Stimulated activated naive CD8-positive, alpha-beta T cell treated with anti-CD3 and anti-CD28 coated beads, Interleukin-15, amount 100 ng/mL, for 72 hours (primary cell): ENCODE data around the gene DPP8.
"Not testable (repeated sequence)": the region's sequence is repeated elsewhere in the genome, so short reads cannot be mapped to it uniquely, and the experiment has no call there.

Source experiments
- ATAC-seq: fragments of 150-1000 bp; cut with Tn5 transposase; 2 replicates; pipeline ENCODE4 v1.10.0; 2021; ENCODE audit warnings: mild to moderate bottlenecking, moderate library complexity
- DNase-seq, 2 donors: peaks; one replicate each; pipeline ENCODE4 v3.0.0; 2021 to 2022
- H3K27ac Mint-ChIP-seq, 2 donors: one replicate each; pipeline ENCODE4 v1.8.0; 2022; ENCODE audit warnings: mild to moderate bottlenecking in 2 of 2, mixed read lengths in 2 of 2, moderate library complexity in 2 of 2
- H3K27me3 Mint-ChIP-seq: one replicate; pipeline ENCODE4 v1.8.0; 2022; ENCODE audit warnings: mixed read lengths
- H3K4me1 Mint-ChIP-seq: one replicate; pipeline ENCODE4 v1.8.0; 2022; ENCODE audit warnings: mild to moderate bottlenecking, mixed read lengths
- H3K4me3 Mint-ChIP-seq, 2 donors: one replicate each; pipeline ENCODE4 v1.8.0; 2022; ENCODE audit warnings: mild to moderate bottlenecking in 2 of 2, mixed read lengths in 2 of 2, moderate library complexity in 1 of 2
- H3K9me3 Mint-ChIP-seq, 2 donors: one replicate each; pipeline ENCODE4 v1.8.0; 2022; ENCODE audit warnings: mixed read lengths in 2 of 2

The DPP8 gene

GRCh38 chr15:65516997-65517865 is at the start of gene DPP8:
TSS of gene DPP8 (minus strand) at chr15:65517689. CDS start at chr15:65512553, 5,136 bp downstream.
- DNase-seq = peak; percentile 95 to 96
- Mint-ChIP-seq H3K27ac (peak within 1 kb of the TSS; percentile 72 to 97), H3K4me3 (peak within 1 kb of the TSS; percentile 84 to 95), H3K4me1 (peaks cover 36% of the 10 kb centered on the region), H3K27me3 (no peaks in the 10 kb centered on the region), H3K9me3 (no peaks in the 10 kb centered on the region)
- peak; percentile 97 for ATAC-seq

DNA sequence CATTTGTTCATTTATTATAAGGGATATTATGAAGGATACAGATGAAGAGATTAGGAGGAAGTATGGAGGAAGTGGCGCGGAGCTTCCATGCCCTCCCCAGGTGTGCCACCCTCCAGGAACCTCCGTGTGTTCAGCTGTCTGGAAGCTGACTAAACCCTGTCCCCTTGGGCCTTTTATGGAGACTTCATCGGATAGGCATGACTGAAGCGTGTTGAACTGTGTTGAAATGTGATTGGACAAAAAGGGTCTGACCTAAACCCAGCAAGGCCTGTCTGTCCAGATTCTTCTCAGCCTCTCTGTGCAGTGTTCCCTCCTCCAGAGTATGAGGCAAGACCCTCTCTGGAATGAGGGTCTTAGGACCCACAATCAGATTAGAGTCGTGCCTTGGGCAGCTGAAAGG is 44.4 kb upstream of the DPP8 start:
- Mint-ChIP-seq H3K27ac (peak overlapping the region in 1 of 2 donors; percentile 67), H3K4me3 (no peak overlapping the region), H3K27me3 (no peaks in the 10 kb centered on the region), H3K4me1 (no peaks in the 10 kb centered on the region), H3K9me3 (no peaks in the 10 kb centered on the region)
- DNase-seq (no peak), ATAC-seq (no peak)

- DNase-seq (no peak), ATAC-seq (no peak)
- Mint-ChIP-seq H3K27me3 (no peaks in the 10 kb centered on the region), H3K27ac (peak overlapping the region in 1 of 2 donors; percentile 82), H3K9me3 (no peaks in the 10 kb centered on the region), H3K4me3 (no peak overlapping the region), H3K4me1 (no peaks in the 10 kb centered on the region)
Observed at GRCh38 chr15:65559941-65560340, 42.5 kb upstream of the DPP8 start.

DNA sequence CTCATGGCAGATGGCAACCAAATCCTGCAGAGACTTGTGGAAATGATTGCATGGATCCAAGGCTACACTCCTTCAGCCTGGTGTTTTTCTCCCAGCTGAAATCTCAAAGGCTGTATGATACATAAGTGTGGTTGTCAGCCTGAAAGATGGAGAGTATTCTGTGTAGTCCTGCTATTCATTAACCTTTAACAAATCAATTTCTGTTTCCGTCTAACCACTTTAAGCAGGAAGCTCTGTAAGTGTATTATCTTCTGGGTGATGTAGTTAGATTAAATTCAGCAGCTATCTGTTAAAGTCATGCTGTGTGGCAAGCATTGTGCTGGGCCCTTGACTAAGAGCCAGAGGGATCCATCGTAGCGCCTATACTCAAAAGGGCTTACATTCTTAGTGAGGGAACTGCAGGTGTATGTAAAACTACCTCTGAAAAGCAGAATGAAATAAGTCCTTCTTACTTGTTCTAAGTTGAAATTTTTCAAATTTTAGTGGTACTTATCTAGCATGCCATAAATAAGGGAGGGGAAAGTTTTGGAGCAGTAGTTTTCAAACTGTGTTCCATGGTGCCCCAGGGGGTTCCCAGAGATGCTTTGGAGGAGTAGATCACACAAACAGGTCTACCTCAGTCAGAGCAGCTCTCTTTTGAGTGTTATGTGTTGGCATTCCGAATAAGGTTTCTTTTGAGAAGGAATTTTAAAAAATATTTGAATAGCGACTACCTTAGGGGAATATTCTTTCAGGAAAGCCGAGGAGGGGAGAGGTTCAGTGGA is 41.7 kb upstream of the DPP8 start:
- DNase-seq (no peak), ATAC-seq (no peak)
- Mint-ChIP-seq H3K27ac (no peak overlapping the region), H3K9me3 (no peaks in the 10 kb centered on the region), H3K4me1 (no peaks in the 10 kb centered on the region), H3K4me3 (no peak overlapping the region), H3K27me3 (no peaks in the 10 kb centered on the region)

DNA sequence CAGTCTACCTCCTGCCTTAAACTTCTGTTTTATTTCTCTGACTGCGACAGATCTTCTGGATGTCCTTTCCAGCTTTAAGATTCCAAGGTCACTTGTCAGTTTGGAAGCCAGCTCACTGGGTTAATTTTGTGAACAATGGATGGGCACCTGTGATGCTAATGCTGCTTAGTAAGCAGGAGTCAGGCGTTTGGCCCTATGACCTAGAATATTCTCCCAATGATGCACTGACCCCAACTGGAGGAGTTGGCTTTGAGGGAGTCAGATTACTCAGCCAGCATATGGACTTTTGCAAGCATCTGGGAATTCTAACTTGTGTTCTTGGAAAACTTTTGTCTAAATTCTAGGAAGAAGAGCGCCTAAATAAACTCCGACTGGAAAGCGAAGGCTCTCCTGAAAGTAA is 40.8 kb upstream of the DPP8 start:
- Mint-ChIP-seq H3K4me3 (no peak overlapping the region), H3K27ac (no peak overlapping the region), H3K27me3 (no peaks in the 10 kb centered on the region), H3K9me3 (no peaks in the 10 kb centered on the region), H3K4me1 (no peaks in the 10 kb centered on the region)
- ATAC-seq = no peak
- DNase-seq = no peak

DNA sequence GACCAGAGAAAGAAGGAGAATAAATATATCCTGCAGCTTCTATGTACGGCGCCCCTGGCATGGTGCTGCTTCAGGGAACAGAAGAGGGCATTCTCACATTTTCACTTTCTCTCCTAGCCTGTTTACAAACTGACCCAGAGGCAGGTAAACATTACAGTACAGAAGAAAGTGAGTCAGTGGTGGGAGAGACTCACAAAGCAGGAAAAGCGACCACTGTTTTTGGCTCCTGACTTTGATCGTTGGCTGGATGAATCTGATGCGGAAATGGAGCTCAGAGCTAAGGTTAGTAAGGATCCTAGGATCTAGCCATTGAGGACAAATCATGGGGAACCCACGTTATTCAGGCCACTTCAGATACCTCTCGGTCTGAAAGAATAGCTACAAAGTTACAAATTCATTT is 39.1 kb upstream of the DPP8 start:
- H3K9me3 Mint-ChIP-seq = no peaks in the 10 kb centered on the region
- H3K4me1 Mint-ChIP-seq = no peaks in the 10 kb centered on the region
- H3K4me3 Mint-ChIP-seq = no peak overlapping the region
- ATAC-seq = no peak
- no peaks in the 10 kb centered on the region for H3K27me3 Mint-ChIP-seq
- H3K27ac Mint-ChIP-seq = no peak overlapping the region
- DNase-seq = no peak

DNA sequence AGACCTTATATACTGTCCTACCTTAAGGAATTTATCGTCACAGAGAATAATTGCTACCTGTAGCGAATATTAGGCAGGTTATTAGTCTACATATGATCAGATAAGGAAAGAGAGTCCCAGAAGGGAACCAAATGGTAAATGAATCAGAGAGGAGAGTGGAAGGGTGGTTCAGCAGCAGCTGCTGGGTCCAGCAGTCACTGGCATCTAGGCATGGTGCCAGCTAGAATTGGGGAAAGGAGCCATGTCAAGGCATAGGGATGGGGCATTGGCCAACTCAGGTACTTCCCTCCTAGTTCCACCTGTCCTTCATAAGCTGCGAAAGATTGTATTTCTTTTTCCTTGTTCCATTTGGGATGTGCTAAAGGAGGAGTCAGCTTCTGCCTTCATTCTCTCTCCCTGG is 36.2 kb upstream of the DPP8 start:
- no peak for ATAC-seq
- Mint-ChIP-seq H3K9me3 (no peaks in the 10 kb centered on the region), H3K4me1 (peaks cover 18% of the 10 kb centered on the region), H3K27ac (no peak overlapping the region), H3K27me3 (no peaks in the 10 kb centered on the region), H3K4me3 (no peak overlapping the region)
- DNase-seq = no peak

DNA sequence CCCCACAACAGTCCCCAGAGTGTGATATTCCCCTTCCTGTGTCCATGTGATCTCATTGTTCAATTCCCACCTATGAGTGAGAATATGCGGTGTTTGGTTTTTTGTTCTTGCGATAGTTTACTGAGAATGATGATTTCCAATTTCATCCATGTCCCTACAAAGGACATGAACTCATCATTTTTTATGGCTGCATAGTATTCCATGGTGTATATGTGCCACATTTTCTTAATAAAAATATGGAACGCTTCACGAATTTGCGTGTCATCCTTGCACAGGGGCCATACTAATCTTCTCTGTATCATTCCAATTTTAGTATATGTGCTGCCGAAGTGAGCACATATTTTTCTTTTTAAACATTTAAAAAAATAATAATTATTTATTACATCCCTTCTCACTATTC is 35.4 kb upstream of the DPP8 start:
- H3K27me3 Mint-ChIP-seq, ATAC-seq, H3K9me3 Mint-ChIP-seq, H3K27ac Mint-ChIP-seq, H3K4me3 Mint-ChIP-seq, DNase-seq: not testable (repeated sequence)
- H3K4me1 Mint-ChIP-seq = peaks cover 18% of the 10 kb centered on the region

- Mint-ChIP-seq H3K9me3 (no peaks in the 10 kb centered on the region), H3K4me3 (no peak overlapping the region), H3K27ac (peak overlapping the region in 1 of 2 donors; percentile 38)
Observed at GRCh38 chr15:65551183-65551582, 33.7 kb upstream of the DPP8 start.

GRCh38 chr15:65550681-65551098 is 33.2 kb upstream of the DPP8 start:
- no peak overlapping the region for H3K27ac Mint-ChIP-seq
- no peak overlapping the region for H3K4me3 Mint-ChIP-seq
- no peaks in the 10 kb centered on the region for H3K9me3 Mint-ChIP-seq
- H3K27me3 Mint-ChIP-seq = no peaks in the 10 kb centered on the region
- H3K4me1 Mint-ChIP-seq = peaks cover 18% of the 10 kb centered on the region
- ATAC-seq (no peak), DNase-seq (no peak)

More at GRCh38 chr15:65551183-65551582, 33.7 kb upstream of the DPP8 start:
- Mint-ChIP-seq H3K4me1 (peaks cover 18% of the 10 kb centered on the region), H3K27me3 (no peaks in the 10 kb centered on the region)
- ATAC-seq = no peak
- no peak for DNase-seq

DNA sequence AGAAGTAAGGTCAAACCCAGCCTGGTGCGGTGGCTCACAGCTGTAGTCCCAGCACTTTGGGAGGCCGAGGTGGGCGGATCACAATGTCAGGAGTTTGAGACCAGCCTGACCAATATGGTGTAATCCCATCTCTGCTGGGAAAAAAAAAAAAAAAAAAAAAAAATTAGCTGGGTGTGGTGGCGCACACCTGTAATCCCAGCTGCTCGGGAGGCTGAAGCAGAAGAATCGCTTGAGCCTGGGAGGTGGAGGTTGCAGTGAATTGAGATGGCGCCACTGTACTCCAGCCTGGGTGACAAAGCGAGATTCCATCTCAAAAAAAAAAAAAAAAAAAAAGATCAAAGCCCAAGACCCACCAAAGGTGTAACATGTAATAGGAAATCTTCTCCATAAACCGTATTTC is 31.8 kb upstream of the DPP8 start:
- not testable (repeated sequence) for H3K9me3 Mint-ChIP-seq, ATAC-seq, H3K27me3 Mint-ChIP-seq

DNA sequence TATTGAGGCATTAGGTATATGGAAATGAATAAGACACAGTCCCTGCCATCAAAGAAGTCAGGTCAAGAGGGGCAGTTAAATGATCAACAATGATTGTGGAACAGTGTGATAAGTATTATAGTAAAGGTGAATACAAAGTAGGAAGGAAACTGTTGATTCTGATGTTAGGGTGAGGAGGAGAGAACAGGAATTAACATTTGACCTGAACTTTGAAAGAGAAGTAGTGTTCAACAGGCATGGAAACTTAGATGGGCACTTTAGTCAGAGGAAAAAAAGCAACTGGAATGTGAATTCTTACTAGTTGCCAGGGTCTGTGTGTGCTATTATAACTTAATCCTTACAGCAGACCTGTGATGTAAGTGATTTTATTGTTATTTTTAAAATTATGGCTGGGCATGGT is 30.4 kb upstream of the DPP8 start:
- DNase-seq (no peak), ATAC-seq (no peak)
- Mint-ChIP-seq H3K4me1 (peaks cover 18% of the 10 kb centered on the region), H3K9me3 (no peaks in the 10 kb centered on the region), H3K4me3 (no peak overlapping the region), H3K27ac (no peak overlapping the region), H3K27me3 (no peaks in the 10 kb centered on the region)

More for the DNA sequence above, 31.8 kb upstream of the DPP8 start:
- H3K4me1 Mint-ChIP-seq = peaks cover 18% of the 10 kb centered on the region
- DNase-seq, H3K27ac Mint-ChIP-seq, H3K4me3 Mint-ChIP-seq: not testable (repeated sequence)

DNA sequence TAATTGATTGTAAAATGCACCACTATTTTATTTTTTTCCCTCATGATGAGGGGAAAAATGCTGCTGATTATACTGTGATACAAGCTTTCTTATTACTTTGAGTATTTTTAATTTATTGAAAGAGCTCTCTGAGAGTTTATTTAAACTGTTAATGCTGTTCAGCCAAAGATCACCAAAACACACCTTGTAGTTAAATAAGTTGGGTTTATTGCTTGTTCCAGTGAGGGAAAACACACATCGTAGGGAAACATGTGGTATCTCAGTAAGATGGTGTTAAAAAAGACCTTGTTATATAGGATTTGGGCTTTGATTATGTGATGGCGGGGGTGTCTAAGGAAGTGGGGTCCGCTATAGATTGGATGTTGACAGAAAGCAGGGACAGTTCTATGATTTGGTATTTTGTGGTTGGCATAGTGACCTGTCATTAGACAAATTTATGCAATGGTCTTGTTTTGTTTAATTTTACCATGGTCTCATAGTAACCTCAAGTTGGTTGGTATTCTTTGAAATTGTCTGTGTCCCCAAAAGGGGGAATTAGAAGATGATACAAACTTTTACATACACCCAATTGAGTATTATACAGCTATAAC is 23.8 kb upstream of the DPP8 start:
- ATAC-seq = no peak
- DNase-seq = no peak
- H3K27me3 Mint-ChIP-seq = no peaks in the 10 kb centered on the region
- H3K27ac Mint-ChIP-seq = no peak overlapping the region
- H3K9me3 Mint-ChIP-seq = no peaks in the 10 kb centered on the region
- peaks cover 13% of the 10 kb centered on the region for H3K4me1 Mint-ChIP-seq
- H3K4me3 Mint-ChIP-seq = no peak overlapping the region

GRCh38 chr15:65540314-65540713 is 22.8 kb upstream of the DPP8 start:
- Mint-ChIP-seq H3K4me3 (no peak overlapping the region), H3K9me3 (no peaks in the 10 kb centered on the region), H3K27me3 (no peaks in the 10 kb centered on the region), H3K27ac (peak overlapping the region in 1 of 2 donors; percentile 59), H3K4me1 (peaks cover 13% of the 10 kb centered on the region)
- ATAC-seq (no peak), DNase-seq (no peak)

DNA sequence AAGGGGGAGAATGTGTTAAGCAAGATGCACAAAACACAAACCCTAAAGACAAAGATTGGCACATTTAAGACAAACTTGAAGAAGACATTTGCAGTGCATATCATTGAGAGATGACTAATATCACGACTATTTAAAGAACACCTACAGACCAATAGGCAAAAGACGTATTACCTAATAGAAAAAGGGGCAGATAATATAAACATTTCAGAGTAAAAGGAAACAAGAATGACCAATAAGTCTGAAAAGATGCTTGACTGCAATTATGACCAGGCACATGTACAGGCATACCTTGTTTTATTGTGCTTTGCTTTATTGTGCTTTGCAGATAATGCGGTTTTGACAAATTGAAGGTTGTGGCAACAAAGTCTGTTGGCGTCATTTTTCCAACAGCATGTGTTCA is 17.7 kb upstream of the DPP8 start:
- Mint-ChIP-seq H3K9me3 (no peaks in the 10 kb centered on the region), H3K4me3 (no peak overlapping the region), H3K4me1 (peaks cover 37% of the 10 kb centered on the region), H3K27ac (no peak overlapping the region), H3K27me3 (no peaks in the 10 kb centered on the region)
- ATAC-seq (no peak), DNase-seq (no peak)
